Nephron progenitor cell (in vitro differentiated cells): ENCODE results near the gene SARDH.

ENCODE experiments used
- DNase-seq: peaks from one replicate; pipeline ENCODE4 v3.0.0; 2021
- H3K27ac Mint-ChIP-seq: 2 replicates; pipeline ENCODE4 v1.8.0; 2021; ENCODE audit warnings: mild to moderate bottlenecking, moderate library complexity, mixed read lengths
- H3K27me3 Mint-ChIP-seq: 2 replicates; pipeline ENCODE4 v1.8.0; 2021; ENCODE audit warnings: mild to moderate bottlenecking, low read depth, mixed read lengths; ENCODE audit not compliant: poor library complexity
- H3K36me3 Mint-ChIP-seq: 2 replicates; pipeline ENCODE4 v1.8.0; 2021; ENCODE audit warnings: low read depth, mixed read lengths
- H3K4me1 Mint-ChIP-seq: 2 replicates; pipeline ENCODE4 v1.8.0; 2021; ENCODE audit warnings: mixed read lengths
- H3K4me3 Mint-ChIP-seq: 2 replicates; pipeline ENCODE4 v1.8.0; 2021; ENCODE audit warnings: mild to moderate bottlenecking, moderate library complexity, mixed read lengths
- H3K9me3 Mint-ChIP-seq: 2 replicates; pipeline ENCODE4 v1.8.0; 2021; ENCODE audit warnings: mild to moderate bottlenecking, moderate library complexity, mixed read lengths
- CTCF ChIP-seq: fragments of 200-600 bp; sonication (generic); IDR thresholded peaks from 2 replicates; pipeline ENCODE4 v1.5.0; 2021; ENCODE audit warnings: antibody characterized with exemption

The SARDH gene

GRCh38 chr9:133640160-133640559 is 98.0 kb downstream of the SARDH start:
- Mint-ChIP-seq H3K4me3 (no peak overlapping the region), H3K36me3 (no peaks in the 10 kb centered on the region), H3K27ac (no peak overlapping the region), H3K4me1 (peaks cover 38% of the 10 kb centered on the region), H3K9me3 (no peaks in the 10 kb centered on the region), H3K27me3 (peaks cover 14% of the 10 kb centered on the region)
- DNase-seq, result no peak
- no peak for TF ChIP-seq CTCF

- no peak overlapping the region for H3K27ac Mint-ChIP-seq
- peaks cover 15% of the 10 kb centered on the region for H3K27me3 Mint-ChIP-seq
- no peak overlapping the region for H3K4me3 Mint-ChIP-seq
- H3K36me3 Mint-ChIP-seq, result no peaks in the 10 kb centered on the region
- no peaks in the 10 kb centered on the region for H3K9me3 Mint-ChIP-seq
- no peak for DNase-seq
- peaks cover 43% of the 10 kb centered on the region for H3K4me1 Mint-ChIP-seq
- no peak for TF ChIP-seq CTCF
Observed at GRCh38 chr9:133639613-133640012, 98.5 kb downstream of the SARDH start.

- no peak overlapping the region for H3K4me3 Mint-ChIP-seq
- peaks cover 52% of the 10 kb centered on the region for H3K4me1 Mint-ChIP-seq
- no peak overlapping the region for H3K27ac Mint-ChIP-seq
- no peak for DNase-seq
- H3K27me3 Mint-ChIP-seq, result peaks cover 15% of the 10 kb centered on the region
- H3K36me3 Mint-ChIP-seq, result no peaks in the 10 kb centered on the region
- H3K9me3 Mint-ChIP-seq, result no peaks in the 10 kb centered on the region
- no peak for TF ChIP-seq CTCF
Observed at GRCh38 chr9:133638711-133639110, 99.4 kb downstream of the SARDH start.

- Mint-ChIP-seq H3K9me3 (no peaks in the 10 kb centered on the region), H3K27ac (no peak overlapping the region), H3K4me3 (no peak overlapping the region), H3K27me3 (peaks cover 15% of the 10 kb centered on the region), H3K36me3 (no peaks in the 10 kb centered on the region), H3K4me1 (peaks cover 57% of the 10 kb centered on the region)
- DNase-seq, result no peak
- no peak for TF ChIP-seq CTCF
Observed at GRCh38 chr9:133638076-133638475, 100.1 kb downstream of the SARDH start.

GRCh38 chr9:133637451-133638055 is 100.6 kb downstream of the SARDH start:
- peaks cover 15% of the 10 kb centered on the region for H3K27me3 Mint-ChIP-seq

More at GRCh38 chr9:133637451-133638055, 100.6 kb downstream of the SARDH start:
- TF ChIP-seq CTCF, result no peak
- H3K27ac Mint-ChIP-seq, result no peak overlapping the region
- peaks cover 62% of the 10 kb centered on the region for H3K4me1 Mint-ChIP-seq
- DNase-seq, result no peak
- no peaks in the 10 kb centered on the region for H3K9me3 Mint-ChIP-seq
- H3K36me3 Mint-ChIP-seq, result no peaks in the 10 kb centered on the region
- H3K4me3 Mint-ChIP-seq, result no peak overlapping the region
